NCI-H82 treated with DMSO at 0.1 percent for 48 hours (cell line): Measurements from ENCODE around the gene RAPGEF4.

Experiments
- DNase-seq: peaks from one replicate; lab custom pipeline; 2025; ENCODE audit not compliant: unreplicated experiment; lab: John Stamatoyannopoulos, UW

Gene RAPGEF4

DNA sequence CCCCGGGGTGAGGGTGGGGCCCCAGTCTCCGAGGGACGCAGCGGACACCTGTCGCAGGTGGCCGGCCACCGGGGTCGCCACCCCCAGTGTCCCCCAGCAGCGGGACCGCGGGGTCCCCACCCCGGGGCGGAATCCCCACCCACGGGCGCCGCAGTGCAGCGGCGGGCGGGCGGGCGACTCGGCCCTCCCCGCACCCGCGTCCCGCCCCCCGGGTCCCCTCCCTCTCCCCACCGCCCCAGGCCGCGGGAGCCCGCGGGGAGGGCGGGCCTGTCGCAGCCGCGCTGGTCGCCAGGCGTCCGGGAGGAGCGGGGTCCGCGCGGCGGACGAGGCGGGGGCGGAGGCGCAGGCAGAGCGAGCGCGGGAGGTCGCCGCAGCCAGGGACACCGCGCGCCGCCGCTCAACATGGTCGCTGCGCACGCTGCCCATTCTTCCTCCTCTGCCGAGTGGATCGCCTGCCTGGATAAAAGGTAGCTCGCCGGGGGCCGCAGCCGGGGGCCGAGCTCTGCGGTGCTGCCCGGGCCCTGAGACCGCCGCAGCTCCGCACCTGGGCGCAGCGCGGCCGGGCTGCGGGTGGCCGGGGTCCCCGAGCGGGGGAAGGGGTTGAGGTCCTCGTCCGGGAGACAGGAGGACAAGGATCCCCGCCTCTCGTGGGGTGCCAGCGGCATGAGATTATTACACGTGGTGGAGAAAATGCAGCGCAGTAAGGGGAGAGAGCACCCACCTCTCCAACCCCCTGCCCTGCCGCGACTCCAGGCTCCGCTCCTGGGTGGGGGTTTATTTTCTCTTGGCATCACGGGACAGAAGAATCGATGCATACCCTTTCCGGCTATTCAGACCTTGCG lies at the start of gene RAPGEF4:
RAPGEF4 (plus strand) TSS at position 264 of the 842 bp plus-strand sequence; CDS start at position 403, 139 bp downstream.
- DNase-seq: no peak

DNA sequence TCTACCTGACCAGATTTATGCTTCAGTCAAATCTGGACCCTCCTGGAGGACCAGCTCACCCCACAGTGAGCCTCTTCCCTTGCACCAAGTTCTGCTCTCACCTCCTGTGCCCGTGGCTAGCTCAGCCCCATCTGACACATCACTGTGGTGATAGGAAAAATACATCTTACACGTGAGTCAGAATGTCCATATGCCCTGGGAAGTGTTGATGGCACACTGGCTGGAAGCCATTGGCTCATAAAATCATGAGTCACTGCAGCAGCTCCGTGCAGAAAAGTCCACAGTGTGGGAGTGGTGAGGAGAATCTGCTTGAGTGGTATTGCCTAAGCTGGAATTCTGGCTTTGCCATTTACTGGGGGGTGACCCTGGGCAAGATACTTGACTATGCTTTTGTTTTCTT lies 42.6 kb upstream of the RAPGEF4 start:
- DNase-seq: no peak

DNA sequence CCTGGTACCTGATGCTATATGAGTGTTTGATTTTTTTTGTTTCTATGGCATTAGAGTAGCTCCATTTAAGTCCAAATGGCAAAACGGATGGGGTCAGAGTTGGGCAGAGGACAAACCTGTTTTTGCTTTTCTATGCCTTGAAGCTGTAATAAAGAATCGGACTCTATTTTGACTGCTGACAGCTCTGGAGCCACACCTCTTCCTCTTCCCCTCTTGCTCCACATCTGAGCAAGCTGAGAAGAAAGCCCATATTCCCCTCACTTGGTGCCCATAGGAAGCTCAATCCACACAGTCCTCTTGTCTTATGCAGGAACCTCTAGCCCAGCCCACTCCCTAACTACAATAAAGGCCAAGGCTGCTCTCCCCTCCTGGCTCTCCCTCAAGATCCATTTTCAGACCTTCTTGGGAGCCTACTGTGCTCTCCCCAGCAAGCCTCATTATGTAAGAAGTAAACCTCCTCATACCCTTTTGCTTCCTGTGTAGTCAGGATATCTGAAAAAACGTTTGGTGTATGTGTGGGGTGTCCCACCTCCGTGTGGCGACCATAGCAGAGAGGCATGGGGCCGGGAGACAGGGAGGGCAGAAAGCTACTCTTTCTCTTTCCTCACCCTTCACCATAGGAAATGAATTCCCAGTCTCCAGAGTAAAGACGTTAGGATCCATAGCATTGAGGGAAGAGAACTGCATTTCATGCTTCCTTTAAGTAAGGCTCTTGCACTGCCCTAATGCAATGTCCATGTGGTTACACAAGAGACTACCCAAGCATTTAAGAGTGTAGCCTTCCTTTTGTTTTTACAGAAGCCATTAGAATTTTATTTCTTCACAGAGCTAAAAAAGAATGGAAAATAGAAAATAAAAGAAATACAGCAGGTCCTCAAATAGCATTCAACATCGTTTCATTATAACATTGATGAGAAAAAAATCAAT lies 41.9 kb upstream of the RAPGEF4 start:
- no peak for DNase-seq

DNA sequence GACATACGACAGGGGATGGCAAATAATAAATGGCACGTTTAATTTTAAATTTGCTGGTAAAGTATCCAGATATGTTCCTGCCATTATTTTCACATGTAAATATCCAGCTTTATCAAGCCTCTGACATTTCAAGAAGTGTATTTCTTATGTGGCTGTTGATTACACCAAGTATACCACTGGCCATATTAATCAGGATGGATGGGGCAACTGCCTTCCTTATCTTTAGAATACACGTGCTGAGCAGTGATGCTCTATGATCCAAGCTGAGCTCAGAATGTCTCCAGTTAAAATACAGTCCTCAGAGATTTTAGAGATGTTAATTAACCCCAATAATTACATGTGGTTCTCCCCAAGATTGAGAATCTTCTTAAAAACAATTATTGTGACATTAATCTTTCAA lies 38.3 kb upstream of the RAPGEF4 start:
- DNase-seq: no peak

GRCh38 chr2:172698041-172698863 lies 37.4 kb upstream of the RAPGEF4 start:
- no peak for DNase-seq

DNA sequence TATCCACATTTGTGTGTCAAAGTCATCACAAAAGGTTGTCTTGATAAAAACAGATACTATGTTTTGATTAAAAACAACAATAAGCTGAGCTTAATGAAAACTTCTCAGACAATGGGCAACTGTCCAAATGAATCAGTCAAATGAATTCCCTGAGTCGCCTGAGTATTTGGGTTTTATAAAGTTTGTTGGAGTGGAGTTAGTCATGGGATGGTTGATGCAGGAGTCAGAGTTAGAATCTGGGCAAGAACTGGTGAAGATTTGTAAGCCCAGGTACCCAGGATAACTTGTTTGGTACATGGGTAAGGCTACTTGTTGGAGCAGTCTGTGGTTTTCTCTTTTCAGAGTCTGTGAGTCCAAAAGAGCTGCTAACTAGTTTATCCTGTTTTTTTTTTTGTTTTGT lies 34.4 kb upstream of the RAPGEF4 start:
- DNase-seq: no peak

GRCh38 chr2:172702451-172702850 lies 33.2 kb upstream of the RAPGEF4 start:
- no peak for DNase-seq

- peak; percentile 41 for DNase-seq
These were observed 31.3 kb upstream of the RAPGEF4 start for GRCh38 chr2:172704072-172704936.

DNA sequence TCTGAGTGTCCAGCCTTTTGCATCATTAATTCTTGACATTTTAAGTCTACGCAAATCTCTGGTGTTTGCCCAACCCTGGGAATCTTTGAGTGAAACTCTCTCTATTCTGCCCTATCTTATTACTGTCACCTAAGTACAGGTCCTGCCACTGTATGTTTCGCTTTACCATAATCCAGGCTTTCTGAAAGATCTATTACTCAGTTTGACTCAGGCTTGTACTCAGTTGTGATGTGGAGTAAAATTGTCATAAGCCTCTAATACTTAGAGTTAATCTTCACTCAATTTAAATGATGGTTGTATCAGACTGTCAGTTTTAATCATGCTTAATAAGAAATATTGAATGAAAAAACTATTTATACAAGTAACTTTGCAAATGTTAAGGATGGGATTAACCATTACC lies 30.3 kb upstream of the RAPGEF4 start:
- no peak for DNase-seq

DNA sequence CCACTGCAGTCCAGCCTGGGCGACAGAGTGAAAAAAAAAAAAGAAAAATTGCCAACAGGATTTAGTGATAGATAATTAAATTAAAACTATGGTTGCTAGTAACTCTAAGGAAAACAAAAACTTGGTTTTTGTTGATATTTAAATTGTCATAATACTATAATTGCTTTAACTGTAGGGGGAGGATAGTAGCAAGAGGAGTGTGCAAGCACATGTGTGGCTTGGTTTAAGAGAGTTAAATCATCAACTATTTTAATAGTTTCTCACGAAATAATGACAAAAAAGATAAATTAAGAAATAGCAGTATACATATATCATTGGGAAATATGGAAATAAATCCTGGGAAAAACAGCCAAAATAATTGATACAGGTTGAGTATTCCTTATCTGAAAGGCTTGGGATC lies 27.4 kb upstream of the RAPGEF4 start:
- DNase-seq: no peak

GRCh38 chr2:172709566-172710291 lies 25.9 kb upstream of the RAPGEF4 start:
- DNase-seq: no peak

GRCh38 chr2:172710584-172711047 lies 25.0 kb upstream of the RAPGEF4 start:
- peak; percentile 12 for DNase-seq

GRCh38 chr2:172711110-172711509 lies 24.5 kb upstream of the RAPGEF4 start:
- no peak for DNase-seq

- DNase-seq: no peak
These were observed 23.4 kb upstream of the RAPGEF4 start for GRCh38 chr2:172712251-172712650.

DNA sequence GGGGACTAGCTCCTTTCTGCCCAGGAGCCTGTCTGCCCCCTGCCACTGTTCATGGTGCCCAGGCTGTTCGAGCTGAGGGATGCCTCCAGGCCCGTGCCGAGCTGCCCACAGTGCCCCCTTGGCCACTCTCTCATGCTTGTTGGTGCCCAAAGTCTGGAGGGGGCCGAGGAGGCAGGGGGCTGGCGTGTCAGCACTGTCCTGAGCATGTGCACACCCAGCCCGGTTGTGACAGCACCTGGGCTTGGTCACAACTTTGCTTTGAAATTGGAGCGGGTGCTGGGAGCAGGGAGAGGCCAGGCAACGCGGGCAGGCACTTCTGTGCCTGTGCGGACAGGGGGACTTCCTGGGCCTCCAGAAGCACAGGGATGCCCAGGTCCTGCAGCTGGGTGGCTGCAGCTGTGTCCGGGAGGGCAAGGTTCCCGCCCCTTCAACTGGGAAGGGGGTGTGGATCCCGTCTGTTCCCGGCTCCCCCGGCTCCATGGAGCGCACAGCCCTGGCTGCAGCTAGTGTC lies 22.2 kb upstream of the RAPGEF4 start:
- DNase-seq: no peak

- no peak for DNase-seq
These were observed 13.2 kb upstream of the RAPGEF4 start for GRCh38 chr2:172722481-172722880.

GRCh38 chr2:172723286-172723685 lies 12.4 kb upstream of the RAPGEF4 start:
- DNase-seq: no peak

DNA sequence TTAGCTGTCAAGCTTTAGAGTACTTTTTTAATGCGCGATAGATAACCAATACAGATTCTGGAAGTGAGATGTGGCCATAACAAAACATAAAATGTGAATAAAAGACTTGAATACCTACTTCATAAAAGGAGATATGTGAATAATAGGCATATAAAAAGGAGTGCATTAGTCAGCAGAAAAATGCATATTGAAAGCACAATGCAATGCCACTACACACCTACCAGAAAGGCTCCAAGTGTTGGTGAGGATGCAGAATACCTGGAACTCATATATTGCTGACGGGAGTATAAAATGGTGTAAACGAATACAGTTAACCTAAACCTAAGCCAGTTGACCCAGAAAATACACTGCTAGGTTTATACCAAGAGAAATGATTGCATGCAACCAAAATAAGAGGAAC lies 10.9 kb upstream of the RAPGEF4 start:
- no peak for DNase-seq

- DNase-seq: no peak
These were observed 10.4 kb upstream of the RAPGEF4 start for GRCh38 chr2:172725284-172725683.
